Panc1 (cell line): ENCODE measurements around the gene CAPN10. TPM values are rescaled to one million over a fixed set of nuclear protein-coding genes. Genes with fewer than 3 reads are reported as not detected.

Source experiments
- ATAC-seq: fragments of 200-7000 bp; cut with Tn5 transposase; 2 replicates; pipeline ENCODE4 v1.9.1; 2020; ENCODE audit warnings: mild to moderate bottlenecking, moderate library complexity
- BruUV-seq: library from RNA; stranded (reverse); fragments of 400-500 nt; replicated peaks from 2 replicates; lab custom pipeline; 2021; lab: Mats Ljungman, UMichigan
- CTCF ChIA-PET: fragments of 300-600 bp; sonication (Branson Sonifier 250); formaldehyde crosslinking; loops from one replicate; lab custom pipeline; 2022; ENCODE audit warnings: antibody characterized with exemption; lab: Charles Lee
- POLR2A ChIA-PET: fragments of 300-600 bp; sonication (Branson Sonifier 250); formaldehyde crosslinking; loops from one replicate; lab custom pipeline; 2022; ENCODE audit warnings: antibody characterized with exemption; lab: Charles Lee
- DNase-seq: peaks from one replicate; pipeline ENCODE4 v3.0.0-alpha.2; 2010; ENCODE audit warnings: low read depth, low spot score
- H3K27ac ChIP-seq: 2 replicates; pipeline ENCODE4 v1.5.1; 2011; ENCODE audit warnings: mild to moderate bottlenecking, low read length, inconsistent platforms
- H3K27me3 ChIP-seq: fragments of 200-500 bp; sonication (Bioruptor generic); 2 replicates; pipeline ENCODE4 v1.6.0; 2014; ENCODE audit warnings: low read length, inconsistent platforms; ENCODE audit not compliant: control insufficient read depth, insufficient read depth
- H3K36me3 ChIP-seq: fragments of 200-500 bp; sonication (Bioruptor generic); 2 replicates; pipeline ENCODE4 v1.5.1; 2014; ENCODE audit warnings: inconsistent platforms, mild to moderate bottlenecking, low read length, moderate library complexity; ENCODE audit not compliant: control insufficient read depth, insufficient read depth
- H3K4me1 ChIP-seq: 2 replicates; pipeline ENCODE4 v1.5.1; 2011; ENCODE audit warnings: inconsistent platforms, mild to moderate bottlenecking, low read length, moderate library complexity; ENCODE audit not compliant: control insufficient read depth, insufficient read depth
- H3K4me3 ChIP-seq, 2 experiments: 2 replicates each; pipeline ENCODE4 v1.5.1; 2011 to 2012; ENCODE audit warnings: low read depth in 2 of 2, low read length in 2 of 2, mild to moderate bottlenecking in 2 of 2, inconsistent platforms in 1 of 2, moderate library complexity in 1 of 2
- H3K9me3 ChIP-seq: fragments of 200-500 bp; sonication (Bioruptor generic); 2 replicates; pipeline ENCODE4 v1.5.1; 2014; ENCODE audit warnings: low read depth, mild to moderate bottlenecking, inconsistent platforms, low read length, moderate library complexity; ENCODE audit not compliant: control insufficient read depth, insufficient read depth
- CTCF ChIP-seq: fragments of 450-650 bp; IDR thresholded peaks from 2 replicates; pipeline ENCODE4 v1.5.1; 2017; ENCODE audit warnings: mild to moderate bottlenecking
- POLR2AphosphoS5 ChIP-seq: IDR thresholded peaks from 2 replicates; pipeline ENCODE4 v1.6.1; 2012; ENCODE audit warnings: mild to moderate bottlenecking, low read depth, low read length, moderate library complexity
- REST ChIP-seq, 2 experiments: IDR thresholded peaks; 2 replicates each; pipeline ENCODE4 v1.6.1; 2011 to 2012; ENCODE audit warnings: low read depth in 2 of 2, control low read depth in 1 of 2, low read length in 1 of 2, mild to moderate bottlenecking in 1 of 2, moderate library complexity in 1 of 2; ENCODE audit not compliant: insufficient read depth in 1 of 2
- SIN3A ChIP-seq: IDR thresholded peaks from 2 replicates; pipeline ENCODE4 v1.6.1; 2012; ENCODE audit warnings: low read depth, mild to moderate bottlenecking, low read length, moderate library complexity, borderline replicate concordance; ENCODE audit not compliant: insufficient read depth
- TCF7L2 ChIP-seq: IDR thresholded peaks from 2 replicates; pipeline ENCODE4 v1.6.1; 2011; ENCODE audit warnings: mild to moderate bottlenecking, low read depth, low read length, inconsistent platforms
- in situ Hi-C: cut with HindIII; loops from 2 replicates; pipeline ENCODE4 v1.10.0; 2016; ENCODE audit warnings: low sequenced_read_pairs, low pct_unique_long_range_greater_than_20kb
- intact Hi-C: fragments of 100-400 bp; cut with micrococcal nuclease; formaldehyde crosslinking; loops from one replicate; pipeline ENCODE4 v1.10.0; 2022; ENCODE audit not compliant: unreplicated experiment
- total RNA-seq: library from RNA; stranded (reverse); gene quantifications from one replicate; pipeline ENCODE4 v1.2.1, GENCODE V29; 2021; ENCODE audit not compliant: unreplicated experiment

The CAPN10 gene
- total RNA-seq, 1 experiment from 2014 or later = 38.6 TPM

- Histone ChIP-seq H3K27me3 (no peaks in the 10 kb centered on the region), H3K4me1 (no peaks in the 10 kb centered on the region), H3K9me3 (no peaks in the 10 kb centered on the region), H3K27ac (no peak overlapping the region), H3K36me3 (no peaks in the 10 kb centered on the region), H3K4me3 (no peak overlapping the region)
- BruUV-seq = no TSS peak
- ChIA-PET CTCF (no interaction called here), POLR2A (no interaction called here)
- in situ Hi-C loops (no loop called here), intact Hi-C loops (no loop called here)
- ATAC-seq (no peak), DNase-seq (no peak)
- TF ChIP-seq SIN3A = no peak
- no peak for TF ChIP-seq TCF7L2
- TF ChIP-seq CTCF = no peak
- no peak for TF ChIP-seq REST (IDR thresholded peaks at IDR 0.05; ENCODE audit: insufficient read depth in 1 of 2, low read depth in 2 of 2, low read length in 1 of 2)
- no peak for TF ChIP-seq POLR2AphosphoS5
Measured at GRCh38 chr2:240594511-240595380, 8.2 kb downstream of the CAPN10 start.

- no peak overlapping the region for H3K27ac ChIP-seq
- ATAC-seq = peak; percentile 67
- ChIA-PET CTCF (no interaction called here), POLR2A (no interaction called here)
- in situ Hi-C loops = no loop called here
- H3K36me3 ChIP-seq = no peaks in the 10 kb centered on the region
- no peaks in the 10 kb centered on the region for H3K9me3 ChIP-seq
- TF ChIP-seq TCF7L2 (no peak), CTCF (no peak), SIN3A (no peak), POLR2AphosphoS5 (no peak), REST (IDR thresholded peaks at IDR 0.05; ENCODE audit: insufficient read depth in 1 of 2, low read depth in 2 of 2, low read length in 1 of 2) (no peak)
- no peak overlapping the region for H3K4me3 ChIP-seq
- H3K27me3 ChIP-seq = no peaks in the 10 kb centered on the region
- BruUV-seq = no TSS peak
- DNase-seq = no peak
- H3K4me1 ChIP-seq = no peaks in the 10 kb centered on the region
- intact Hi-C loops = no loop called here
Measured at GRCh38 chr2:240595381-240596079, 9.0 kb downstream of the CAPN10 start.
